SK-N-DZ (cell line): ENCODE measurements around the gene TOB2. TPM values are rescaled to one million over a fixed set of nuclear protein-coding genes. Genes with fewer than 3 reads are reported as not detected.
A peak's percentile ranks its signal among the peaks of the same experiment; 100 is the strongest.

Experiments used
- DNase-seq: peaks from one replicate; pipeline ENCODE4 v3.0.0-alpha.2; 2015; ENCODE audit warnings: low spot score
- polyA plus RNA-seq, 2 experiments: library from polyadenylated mRNA; depleted of rRNA; stranded (reverse); fragments of >200 nt; gene quantifications; 2 replicates each; pipeline ENCODE4 v1.2.3, GENCODE V29; 2014

Gene TOB2, protein sequence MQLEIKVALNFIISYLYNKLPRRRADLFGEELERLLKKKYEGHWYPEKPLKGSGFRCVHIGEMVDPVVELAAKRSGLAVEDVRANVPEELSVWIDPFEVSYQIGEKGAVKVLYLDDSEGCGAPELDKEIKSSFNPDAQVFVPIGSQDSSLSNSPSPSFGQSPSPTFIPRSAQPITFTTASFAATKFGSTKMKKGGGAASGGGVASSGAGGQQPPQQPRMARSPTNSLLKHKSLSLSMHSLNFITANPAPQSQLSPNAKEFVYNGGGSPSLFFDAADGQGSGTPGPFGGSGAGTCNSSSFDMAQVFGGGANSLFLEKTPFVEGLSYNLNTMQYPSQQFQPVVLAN
- 9.2 and 12.0 TPM in 2 replicates for polyA plus RNA-seq (2014; cell fraction: cytosol; rRNA removed)
- polyA plus RNA-seq (2014; cell fraction: nucleus; rRNA removed), result 5.0 and 7.0 TPM in 2 replicates

DNA sequence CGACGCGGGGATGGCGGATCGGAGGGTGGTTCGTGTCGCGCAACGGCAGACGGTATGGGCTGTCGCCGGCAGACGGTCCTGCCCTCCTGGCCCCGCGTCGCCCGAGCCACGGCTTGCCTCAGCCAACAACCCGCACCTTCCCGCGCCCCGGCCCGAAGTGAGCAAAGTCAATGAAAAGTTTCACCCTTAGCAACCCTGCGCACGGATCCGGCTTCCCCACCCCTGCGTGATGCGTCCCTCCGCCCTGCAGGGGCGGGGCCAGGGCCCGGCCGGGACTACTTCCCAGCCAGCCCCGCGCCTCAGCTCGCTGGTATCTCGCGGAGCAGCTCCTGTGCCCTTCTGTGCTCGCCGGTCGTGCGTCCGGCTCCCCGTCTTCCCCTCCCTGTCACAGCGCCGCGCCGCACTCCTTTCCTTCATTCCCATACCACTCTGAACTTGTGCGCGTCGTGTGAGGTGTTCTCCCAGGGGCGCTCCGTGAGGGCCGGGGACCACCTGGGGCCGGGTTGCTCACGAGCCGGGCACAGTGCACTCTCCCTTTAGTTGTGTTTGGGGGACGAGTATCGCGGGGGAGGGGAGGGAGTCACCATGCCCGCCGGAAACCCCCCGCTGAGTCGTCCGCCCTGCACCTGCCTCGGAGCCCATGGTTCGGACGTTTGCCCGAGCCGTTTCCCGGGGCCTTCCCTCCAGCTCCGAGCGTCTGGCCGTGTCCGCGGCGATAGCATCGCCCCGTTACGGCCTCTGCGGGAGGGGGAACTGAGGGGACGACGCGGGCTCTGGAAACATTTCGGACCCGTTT lies at the start of gene TOB2:
Gene TOB2 (minus strand): TSS at position 163 of the 796 bp plus-strand sequence. CDS start 9,456 bp downstream, outside the sequence.
- DNase-seq, result peak; percentile 96

DNA sequence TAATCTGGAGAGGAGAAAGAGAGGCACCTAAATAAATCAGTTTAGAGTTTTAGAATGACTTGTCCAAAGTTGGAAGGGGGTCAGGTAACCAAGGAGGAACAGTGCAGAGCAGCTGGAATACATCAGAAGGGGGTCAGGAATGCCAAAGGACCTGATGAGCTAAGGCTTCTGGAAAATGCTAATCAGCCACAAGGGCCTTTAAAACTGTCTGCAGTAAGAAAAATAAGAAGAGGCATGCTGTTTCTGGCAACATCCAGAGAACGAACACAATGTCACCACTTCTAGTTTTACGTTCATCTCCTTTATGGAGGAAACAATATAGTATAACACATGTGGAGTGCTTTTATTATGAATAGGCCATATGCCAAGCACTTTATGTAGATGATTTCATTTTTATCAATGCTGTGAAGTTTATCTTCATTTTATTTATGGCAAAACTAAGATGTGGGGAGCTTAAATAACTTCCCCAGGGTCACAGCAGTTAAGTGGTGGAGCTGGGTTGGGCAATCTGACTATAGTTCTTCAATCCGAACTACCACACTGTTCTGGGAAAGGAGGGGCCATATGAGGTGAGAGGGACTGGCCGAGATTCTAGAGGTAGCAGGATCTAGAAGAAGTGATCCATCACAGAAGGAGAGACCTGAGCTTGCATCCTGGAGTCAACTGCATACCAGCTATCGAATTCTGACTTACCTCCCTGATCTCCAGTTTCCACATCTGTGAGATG lies 44.9 kb upstream of the TOB2 start:
- no peak for DNase-seq

DNA sequence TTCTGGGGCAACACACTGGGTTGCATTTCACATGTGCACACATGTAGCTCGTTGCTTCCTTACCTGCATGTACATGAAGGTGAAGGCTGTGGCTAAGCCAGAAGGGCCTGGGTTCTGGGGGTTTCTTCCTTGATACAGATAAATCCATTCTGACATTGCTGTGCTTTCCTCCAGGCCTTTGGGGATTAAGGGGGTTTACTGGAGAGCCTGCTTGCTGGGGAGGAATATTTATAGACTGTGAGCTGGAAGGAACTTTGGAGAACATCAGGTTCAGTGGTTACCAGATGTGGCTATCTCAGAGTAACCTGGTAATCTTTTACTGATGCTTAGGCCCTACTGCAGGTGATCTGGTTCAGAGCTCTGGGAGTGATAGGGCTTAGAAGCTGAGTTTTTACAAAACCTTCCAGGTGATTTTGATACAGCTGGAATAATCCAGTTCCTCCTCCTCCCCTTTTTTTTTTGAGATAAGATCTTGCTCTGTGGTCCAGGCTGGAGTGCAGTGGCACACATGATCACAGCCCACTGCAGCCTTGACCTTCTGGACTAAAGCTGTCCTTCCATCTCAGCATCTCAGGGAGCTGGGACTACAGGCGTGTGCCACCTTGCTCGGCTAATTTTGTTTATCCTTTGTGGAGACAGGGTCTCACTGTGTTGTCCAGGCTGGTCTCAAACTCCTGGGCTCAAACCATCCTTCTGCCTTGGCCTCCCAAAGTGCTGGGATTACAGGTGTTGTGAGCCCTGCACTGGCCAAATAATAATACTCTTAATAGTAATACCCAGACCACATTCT lies 42.2 kb upstream of the TOB2 start:
- DNase-seq, result no peak

DNA sequence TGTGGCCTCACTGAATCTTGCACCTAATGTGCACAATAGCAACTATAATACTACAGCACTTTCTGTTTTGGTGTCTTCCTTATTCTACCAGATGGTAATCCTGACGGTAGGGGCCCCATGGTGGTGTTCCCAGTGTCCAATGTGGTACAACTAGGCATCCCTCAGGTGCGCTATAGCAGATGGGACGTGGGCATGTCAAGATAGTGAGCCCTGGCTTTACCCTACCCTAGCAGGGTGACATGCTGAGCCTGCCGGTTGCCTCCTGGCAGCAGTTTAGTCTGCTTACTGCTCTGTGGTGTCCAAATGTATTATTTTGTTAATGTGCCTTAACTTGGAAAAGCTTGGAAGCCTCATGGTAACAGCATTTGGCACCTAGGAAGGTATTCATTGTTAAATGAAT lies 41.5 kb upstream of the TOB2 start:
- DNase-seq, result no peak

DNA sequence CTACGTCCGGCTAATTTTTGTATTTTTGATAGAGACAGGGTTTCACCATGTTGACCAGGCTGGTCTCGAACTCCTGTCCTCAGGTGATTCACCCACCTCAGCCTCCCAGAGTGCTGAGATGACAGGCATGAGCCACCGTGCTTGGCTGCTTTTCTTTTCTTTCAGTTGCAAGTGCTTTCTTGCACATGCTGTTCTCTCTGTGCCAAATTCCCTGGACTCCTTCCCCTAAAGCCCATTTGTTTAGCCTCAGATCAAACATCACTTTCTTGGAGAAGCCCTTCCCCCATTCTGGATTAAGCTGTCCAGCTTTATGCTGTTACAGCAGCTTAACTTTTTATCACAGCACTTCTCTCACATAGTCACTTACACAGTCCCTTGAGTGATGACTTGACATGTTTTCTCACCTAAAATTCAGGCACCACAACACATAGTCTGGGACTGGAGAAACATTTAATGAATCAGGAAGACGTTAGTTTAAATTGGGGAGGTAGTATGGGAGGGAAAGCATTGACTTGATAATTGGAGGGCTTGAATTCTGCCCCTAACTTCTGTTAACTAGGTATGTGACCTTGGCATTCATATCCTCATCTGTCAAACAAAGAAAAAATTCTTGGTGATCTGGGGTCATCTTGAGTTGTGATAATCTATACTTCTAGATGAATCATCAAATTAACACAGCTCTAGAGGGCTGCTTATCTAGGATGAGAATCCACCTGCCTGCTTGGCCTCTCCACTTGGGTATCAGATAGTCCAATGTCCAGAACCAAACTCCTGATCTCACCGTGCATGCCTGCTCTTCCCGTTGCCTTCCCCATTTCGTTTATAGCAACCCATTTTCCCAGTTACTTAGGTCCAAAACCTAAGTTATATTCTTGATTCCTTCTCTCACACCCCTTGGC lies 40.7 kb upstream of the TOB2 start:
- no peak for DNase-seq

DNA sequence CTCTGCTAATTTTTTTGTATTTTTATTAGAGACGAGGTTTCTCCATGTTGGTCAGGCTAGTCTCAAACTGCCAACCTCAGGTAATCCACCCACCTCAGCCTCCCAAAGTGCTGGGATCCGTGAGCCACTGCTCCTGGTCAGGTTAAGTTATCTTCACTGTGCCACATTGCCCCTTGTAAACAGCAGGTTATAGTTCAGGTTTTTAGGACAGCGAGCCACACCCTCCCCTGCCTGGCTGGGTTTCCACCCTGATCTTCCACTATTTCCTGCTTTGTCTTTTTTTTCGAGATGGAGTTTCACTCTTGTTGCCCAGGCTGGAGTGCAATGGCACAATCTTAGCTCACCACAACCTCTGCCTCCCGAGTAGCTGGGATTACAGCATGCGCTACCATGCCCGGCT lies 38.4 kb upstream of the TOB2 start:
- no peak for DNase-seq

DNA sequence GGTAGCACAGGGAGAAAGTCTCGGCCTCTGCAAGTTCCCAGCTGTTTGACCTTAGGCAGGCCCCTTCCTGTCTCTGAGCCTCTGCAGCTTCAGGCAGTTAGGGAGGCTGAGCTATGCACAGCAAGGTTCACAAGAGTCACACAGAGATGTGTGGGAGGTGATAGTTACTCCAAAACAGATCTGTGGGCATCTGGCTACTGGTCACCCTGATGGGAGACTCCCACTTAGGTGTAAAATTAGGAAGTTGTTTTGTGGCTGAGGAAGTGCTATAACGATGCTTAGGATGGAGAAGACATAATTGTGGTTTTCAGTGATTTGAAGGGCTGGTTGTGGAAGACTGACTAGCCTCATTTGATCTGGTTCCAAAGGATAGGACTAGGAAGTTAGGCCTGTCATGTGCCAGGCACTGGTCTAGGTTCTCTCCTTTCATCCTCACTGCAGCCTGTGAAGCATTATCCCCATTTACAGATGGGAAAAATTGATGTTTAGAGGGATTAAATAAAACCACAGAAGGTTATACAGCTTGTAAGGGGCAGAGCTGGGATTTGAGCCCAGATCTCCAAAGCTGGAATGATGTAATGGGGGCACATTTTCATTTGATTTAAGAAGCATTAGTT lies 35.8 kb upstream of the TOB2 start:
- DNase-seq, result no peak

DNA sequence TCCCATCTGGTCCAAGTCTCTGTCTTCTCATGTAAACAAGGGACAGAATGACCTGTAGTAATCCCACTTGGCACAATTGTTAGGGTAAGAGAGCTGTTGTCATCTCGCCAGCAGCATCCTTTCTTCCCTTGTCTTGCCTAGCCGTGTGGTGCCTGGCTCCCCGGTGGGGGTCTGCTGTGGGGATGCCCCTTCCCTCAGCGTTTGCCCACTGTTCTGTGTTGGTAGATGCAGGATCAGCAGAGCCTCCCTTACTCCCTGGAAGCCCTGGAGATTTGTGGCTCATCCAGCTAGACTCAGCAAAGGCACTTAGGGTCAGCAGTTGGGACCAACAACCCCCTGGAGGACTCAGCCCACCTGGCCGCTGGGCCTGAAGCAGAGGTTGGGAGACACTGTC lies 35.3 kb upstream of the TOB2 start:
- no peak for DNase-seq

DNA sequence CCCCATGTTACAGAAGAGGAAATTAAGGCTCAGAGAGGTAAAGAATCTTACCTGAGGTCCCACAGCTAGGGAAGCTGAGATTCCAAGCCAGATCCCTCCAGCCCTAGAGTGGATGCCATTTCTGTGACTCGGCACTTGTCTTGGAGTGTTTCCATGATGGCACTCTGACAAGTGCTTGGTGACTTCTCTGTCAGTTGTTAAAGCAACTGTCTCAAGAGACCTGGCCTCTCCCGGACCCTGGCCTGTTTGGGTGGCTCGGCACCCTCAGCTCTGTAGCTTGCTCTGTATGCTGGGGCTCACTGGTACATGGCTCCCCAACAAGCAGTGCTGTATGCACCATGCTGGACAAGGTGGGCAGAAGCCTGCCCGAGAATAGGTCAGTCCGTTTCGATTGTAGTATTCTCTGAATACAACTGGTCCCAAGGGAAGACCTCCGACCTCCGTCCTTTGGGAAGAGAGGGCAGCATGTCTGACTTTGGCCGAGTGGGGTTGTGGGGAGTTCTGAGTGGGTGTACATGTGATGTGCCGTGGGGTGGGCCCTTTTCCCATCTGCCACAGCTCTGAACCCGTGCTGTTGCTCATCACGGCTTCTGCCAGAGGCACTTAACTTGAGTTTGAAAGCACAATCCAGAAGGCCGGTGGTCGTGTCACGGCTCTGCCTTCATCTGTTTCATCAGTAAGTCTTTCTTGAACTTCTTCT lies 34.7 kb upstream of the TOB2 start:
- no peak for DNase-seq

DNA sequence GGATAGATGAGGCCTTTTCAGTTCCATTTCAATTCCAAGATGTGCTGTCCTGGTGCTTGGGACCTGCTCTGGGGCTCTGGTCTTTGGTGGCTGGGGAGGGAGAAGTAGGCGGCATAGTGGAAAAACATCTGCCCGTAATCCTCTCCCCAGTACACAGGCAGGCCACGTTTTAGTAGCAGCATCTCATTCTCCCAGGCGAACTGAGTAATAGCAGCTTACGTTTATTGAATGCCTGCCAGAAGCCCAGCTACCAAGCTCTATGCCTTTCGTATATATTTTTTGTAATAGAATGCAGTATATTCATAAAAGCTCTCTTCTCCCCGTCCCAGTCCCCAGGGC lies 33.8 kb upstream of the TOB2 start:
- no peak for DNase-seq

DNA sequence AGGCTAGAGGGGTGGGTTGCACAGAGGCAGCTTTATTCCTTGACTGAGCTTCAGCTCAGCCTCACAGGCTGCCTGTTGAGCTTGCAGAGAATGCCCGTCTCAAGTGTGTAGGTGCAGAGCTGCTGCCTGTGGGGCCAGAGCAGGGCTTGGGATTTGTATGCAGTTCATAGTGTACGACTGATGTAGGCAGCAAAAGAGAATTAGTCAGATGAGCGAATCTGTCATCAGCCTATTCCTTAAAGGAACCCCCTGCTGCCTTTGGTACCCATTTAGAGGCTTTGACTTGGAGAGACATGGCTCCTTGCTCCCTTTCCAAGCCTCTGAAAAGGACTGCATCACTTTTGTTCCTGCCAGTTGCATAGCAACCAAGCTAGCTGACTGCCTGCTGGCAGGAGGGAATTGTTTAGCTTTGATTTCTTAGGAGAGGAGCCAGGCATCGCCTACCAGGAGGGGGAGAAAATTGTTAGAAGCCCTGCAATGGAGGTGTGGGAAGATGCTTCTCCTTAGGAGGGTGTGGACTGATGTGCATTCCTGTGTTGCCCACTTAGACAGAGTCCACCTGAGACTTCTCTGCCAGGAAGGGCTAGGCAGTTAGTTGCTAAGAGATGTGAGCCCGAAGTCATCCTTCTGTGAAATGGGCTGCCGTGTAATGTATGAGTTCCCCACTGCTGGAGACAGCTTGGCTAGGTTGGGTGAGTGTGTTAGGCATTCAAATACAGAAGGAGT lies 33.2 kb upstream of the TOB2 start:
- DNase-seq, result no peak

DNA sequence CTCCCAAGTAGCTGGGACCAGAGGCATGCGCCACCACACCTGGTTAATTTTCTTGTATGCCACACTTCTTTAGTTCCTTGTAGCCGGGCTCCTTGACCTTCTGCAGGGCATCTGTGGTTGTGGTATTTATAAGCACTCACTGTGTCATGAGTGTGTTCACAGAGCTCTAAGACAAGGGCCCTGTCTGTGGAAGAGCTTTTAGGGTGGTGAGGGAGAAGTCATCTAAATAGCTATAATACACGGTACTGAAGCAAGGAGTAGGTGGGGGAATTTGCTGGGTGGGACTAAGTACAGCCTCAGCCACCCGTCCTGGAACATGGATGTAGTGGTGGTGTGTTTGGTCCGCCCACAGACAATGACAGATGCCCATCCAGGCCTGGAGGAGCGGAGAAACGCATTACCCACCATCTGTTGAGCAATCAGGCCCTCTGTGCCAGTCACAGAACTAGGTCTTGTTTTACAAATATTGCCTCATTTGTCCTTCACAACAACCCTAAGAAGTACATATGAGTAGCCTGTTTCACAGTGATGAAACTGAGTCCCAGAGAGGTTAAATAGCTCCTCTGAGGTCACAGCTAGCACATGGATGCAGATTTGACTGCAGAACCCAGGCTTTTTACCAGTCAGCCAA lies 32.4 kb upstream of the TOB2 start:
- DNase-seq, result no peak

DNA sequence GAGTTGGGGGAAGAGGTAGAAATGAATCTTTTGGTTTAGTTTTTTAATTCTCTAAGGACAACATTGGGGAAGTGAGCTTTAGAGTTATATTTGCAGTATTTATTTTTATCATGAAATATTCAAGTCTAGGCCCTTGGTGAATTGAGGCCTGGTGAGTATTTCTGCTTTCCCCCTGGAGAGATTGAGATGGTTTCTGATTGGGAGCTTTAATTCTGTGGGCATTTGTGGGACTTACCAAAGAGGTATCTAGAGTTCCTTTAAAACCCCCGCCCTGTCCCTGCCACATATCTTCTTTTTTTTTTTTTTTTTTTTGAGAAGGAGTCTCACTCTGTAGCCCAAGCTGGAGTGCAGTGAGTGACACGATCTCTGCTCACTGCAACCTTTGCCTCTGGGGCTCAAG lies 31.9 kb upstream of the TOB2 start:
- DNase-seq, result no peak

DNA sequence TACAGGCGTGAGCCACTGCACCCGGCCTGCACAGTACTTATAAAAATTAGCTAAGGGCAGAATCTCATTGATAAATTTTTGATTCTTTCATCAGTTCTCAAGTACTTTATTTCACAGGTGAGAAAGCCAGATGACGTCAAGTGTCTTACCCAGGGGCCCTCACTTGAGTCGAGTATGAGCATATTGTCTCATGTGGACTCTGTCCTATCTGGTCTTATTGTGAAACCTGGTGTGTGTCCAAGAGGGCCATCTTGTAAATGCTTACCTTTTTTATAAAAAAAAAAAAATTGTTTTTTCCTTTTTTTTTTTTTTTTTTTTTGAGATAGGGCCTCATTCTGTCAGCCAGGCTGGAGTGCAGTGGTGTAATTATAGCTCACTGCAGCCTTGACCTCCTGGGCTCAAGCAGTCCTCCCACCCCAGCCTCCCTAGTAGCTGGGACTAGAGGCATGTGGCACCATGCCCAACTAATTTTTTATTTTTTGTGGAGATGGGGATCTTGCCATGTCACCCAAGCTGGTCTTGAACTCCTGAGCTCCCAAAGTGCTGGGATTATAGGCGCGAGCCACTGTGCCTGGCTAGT lies 28.4 kb upstream of the TOB2 start:
- no peak for DNase-seq

DNA sequence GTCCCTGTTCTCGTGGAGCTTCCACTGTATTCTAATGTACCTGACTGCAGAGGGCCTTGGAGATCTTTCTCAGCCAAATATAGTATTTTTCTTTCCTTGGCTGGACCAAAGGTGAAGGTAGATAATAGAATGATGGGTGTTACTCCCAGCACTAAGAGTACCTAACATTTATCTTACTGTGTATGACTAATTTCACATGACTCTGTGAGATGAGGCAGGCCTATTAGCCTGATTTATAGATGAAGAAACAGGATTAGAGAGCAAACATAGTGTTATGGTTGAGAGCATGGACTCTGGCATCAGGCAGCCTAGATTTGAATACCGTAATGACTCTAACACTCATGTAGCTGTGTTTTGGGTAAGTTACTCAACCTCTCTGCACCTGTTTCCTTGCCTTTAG lies 25.0 kb upstream of the TOB2 start:
- no peak for DNase-seq

DNA sequence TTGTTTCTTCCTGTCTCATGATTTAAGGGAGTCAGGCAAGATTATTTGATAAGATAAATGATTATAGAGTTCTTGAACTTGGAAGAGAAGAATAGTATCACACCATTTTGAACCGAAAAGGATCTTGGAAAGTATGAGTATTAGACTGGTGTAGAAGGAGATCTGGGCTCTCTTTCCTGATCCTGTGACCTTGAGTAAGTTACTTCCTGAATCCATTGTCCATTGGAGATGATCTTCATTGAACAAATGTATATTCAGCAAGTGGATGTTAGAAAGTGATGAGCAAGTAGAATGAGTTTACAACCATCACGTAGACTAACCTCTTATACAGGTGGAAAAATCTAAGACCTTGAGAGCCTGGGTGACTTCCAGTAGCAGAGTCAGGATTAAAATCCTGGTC lies 24.3 kb upstream of the TOB2 start:
- DNase-seq, result no peak

DNA sequence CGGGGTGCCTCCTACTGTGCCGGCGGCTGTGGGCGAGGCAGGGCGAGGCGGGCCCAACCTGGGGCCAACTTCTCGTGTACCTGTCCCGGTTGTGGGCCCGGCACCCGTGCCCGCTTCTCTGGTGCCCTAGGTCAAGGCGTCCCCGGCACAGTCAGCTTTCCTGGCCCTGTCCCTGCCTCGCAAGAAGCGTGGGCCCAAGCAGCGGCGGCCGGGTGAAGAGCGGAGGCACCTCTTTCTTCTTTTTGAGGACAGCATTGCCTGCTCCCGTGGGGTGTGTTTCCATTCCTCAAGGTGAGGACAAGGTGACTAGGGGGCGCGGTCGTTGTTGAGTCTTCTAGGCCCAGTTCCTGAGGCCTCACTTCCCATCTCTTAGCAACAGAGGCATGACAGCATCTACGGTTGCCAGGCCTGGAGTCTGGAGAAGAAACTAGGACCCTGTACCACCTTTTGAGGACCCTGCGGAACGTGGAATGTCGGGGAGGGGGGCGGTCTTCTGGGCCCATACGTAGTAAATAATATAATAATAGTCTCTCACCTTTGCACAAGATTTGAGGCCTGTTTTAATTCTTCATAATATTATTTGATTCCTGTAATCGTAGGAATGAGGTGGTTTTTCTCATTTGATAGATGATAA lies 22.7 kb upstream of the TOB2 start:
- no peak for DNase-seq
